Stimulated activated CD4-positive, alpha-beta T cell treated with anti-CD3 and anti-CD28 coated beads, TNF-alpha, amount 100 ng/mL, for 24 hours (primary cell): Measurements from ENCODE around the gene TXN2.
A peak's percentile ranks its signal among the peaks of the same experiment; 100 is the strongest.
"Not testable (repeated sequence)": the region's sequence is repeated elsewhere in the genome, so short reads cannot be mapped to it uniquely, and the experiment has no call there.

Experiments
- DNase-seq, 3 experiments: peaks; one replicate each; pipeline ENCODE4 v3.0.0-alpha.2; 2020; ENCODE audit warnings: low read depth in 3 of 3

The TXN2 gene, protein sequence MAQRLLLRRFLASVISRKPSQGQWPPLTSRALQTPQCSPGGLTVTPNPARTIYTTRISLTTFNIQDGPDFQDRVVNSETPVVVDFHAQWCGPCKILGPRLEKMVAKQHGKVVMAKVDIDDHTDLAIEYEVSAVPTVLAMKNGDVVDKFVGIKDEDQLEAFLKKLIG

GRCh38 chr22:36481393-36482168, at the start of gene TXN2:
TSS of gene TXN2 (minus strand) at chr22:36481640. CDS start at chr22:36480837, 803 bp downstream.
- peak; percentile 90 to 96 (median 91) for DNase-seq

DNA sequence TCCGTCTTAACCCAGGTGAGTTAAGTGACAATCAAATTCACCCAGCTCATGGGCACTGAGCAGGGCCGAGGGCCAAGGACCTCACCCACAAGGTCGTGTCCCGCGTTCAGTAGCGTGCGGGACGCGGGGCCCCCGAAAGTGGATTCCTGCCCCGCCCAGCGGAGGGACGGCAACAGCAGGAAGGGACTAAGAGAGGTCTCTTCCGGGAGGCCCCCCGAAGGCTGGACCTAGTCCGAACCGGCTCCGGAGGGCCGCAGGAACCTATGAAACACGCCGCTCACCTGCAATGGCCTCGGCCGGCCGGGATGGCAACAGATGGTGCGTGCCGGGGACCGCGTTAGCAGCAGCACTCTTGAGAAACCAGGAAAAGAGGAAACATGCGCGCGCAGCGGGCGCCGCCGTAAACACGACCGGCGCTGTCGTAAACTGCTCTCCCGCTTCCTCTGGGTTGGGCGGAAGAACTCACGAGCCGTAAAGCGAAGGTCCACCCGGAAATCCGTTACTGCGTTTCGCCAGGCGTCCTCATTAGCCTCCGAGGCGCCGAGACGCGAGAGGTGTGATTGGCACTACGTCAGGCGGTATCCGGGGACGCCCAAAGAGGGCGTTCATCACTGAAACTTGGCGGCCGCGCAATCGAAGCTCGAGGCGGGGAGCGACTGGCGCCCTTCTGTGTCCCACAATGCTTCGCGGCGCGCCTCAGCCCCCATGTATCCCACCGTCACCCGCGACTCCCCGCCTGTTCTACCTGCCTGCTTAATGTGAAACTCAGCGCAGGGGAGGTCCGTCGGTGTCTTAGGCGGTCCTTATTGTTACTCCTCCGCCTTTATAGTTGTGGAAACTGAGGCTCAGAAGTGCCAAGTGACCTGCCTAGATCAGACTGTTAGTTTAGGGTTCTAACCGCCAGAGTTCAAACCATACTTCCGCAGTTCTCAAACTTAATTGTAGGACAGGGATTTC, 47.6 kb upstream of the TXN2 start, which contains the start of gene EIF3D:
TSS of gene EIF3D (minus strand) at position 372 of the 957 bp plus-strand sequence. CDS start 3,045 bp downstream, outside the sequence.
- peak; percentile 96 to 97 (median 96) for DNase-seq

- DNase-seq, result no peak
Observed at GRCh38 chr22:36528341-36528740, 46.9 kb upstream of the TXN2 start.

DNA sequence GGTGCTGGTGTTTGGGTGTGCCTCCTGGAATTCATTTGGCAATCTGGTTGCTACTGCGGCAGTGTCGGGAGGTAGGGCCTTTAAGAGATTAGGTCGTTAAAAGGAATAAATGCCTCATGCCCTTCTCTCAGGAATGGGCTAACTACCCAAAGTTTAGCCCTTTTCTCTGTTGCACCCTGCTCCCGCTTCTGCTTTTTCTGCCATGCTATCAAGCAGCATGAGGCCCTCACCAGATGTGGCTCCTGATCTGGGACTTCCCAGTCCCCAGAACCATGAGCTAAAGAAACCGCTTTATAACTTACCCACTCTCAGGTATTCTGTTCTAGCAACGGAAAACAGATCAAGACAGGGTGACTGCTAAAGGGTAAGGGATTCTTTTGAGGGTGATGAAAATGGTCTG, 41.2 kb upstream of the TXN2 start:
- no peak for DNase-seq

- no peak for DNase-seq
Observed at GRCh38 chr22:36520423-36520822, 39.0 kb upstream of the TXN2 start.

DNA sequence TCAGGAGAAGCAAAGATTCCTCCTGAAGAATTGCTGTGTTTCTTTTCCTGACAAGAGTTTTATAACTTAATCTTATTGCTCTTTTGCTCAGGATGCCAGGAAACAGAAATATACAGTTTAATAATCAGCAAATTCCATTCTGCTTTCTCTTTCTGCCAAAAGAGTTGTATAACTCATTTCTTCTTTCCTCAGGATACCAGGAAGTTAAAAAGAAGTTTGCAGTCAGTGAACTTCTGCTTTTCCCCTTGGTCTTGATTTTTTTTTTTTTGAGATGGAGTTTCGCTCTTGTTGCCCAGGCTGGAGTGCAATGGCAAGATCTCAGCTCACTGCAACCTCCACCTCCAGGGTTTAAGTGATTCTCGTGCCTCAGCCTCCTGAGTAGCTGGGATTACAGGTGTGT, 38.5 kb upstream of the TXN2 start:
- not testable (repeated sequence) for DNase-seq

GRCh38 chr22:36514766-36515165, 33.3 kb upstream of the TXN2 start:
- DNase-seq, result no peak

DNA sequence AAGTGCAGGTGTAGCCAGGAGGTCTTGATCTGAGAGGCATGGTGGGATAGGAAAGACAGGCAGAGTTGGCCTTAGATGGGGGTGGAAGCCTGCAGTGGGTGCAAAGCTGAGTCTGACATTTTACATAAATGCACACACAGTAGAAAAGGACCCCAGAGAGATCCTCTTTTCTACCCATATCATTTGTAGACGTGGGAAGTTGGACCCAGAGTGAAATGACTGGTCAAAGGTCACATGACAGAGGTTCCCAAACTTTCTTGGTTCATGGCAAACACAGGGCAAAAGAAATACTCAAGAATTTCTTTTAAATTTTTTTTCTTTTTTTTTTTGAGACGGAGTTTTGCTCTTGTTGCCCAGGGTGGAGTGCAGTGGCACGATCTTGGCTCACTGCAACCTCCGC, 31.6 kb upstream of the TXN2 start:
- DNase-seq, result no peak

DNA sequence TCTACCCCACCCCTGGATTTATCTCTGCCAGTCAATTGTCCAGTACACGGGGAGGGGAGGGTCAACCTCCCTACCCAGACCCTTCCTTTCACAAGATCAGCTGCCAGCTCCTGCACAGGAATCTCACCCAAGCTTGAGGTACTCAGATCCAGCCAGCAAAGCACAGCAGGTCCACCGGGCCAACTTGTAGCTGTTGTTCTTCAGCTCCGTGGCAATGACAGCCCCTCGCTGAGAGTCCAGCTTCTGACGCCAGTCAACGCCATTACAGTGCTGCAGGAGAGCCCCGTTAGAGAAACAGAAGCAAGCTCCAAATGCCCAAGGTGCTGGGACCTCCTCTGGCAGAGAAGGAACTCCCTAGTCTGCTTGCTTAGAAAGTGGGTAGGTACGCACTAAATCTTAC, 30.9 kb upstream of the TXN2 start:
- no peak for DNase-seq

DNA sequence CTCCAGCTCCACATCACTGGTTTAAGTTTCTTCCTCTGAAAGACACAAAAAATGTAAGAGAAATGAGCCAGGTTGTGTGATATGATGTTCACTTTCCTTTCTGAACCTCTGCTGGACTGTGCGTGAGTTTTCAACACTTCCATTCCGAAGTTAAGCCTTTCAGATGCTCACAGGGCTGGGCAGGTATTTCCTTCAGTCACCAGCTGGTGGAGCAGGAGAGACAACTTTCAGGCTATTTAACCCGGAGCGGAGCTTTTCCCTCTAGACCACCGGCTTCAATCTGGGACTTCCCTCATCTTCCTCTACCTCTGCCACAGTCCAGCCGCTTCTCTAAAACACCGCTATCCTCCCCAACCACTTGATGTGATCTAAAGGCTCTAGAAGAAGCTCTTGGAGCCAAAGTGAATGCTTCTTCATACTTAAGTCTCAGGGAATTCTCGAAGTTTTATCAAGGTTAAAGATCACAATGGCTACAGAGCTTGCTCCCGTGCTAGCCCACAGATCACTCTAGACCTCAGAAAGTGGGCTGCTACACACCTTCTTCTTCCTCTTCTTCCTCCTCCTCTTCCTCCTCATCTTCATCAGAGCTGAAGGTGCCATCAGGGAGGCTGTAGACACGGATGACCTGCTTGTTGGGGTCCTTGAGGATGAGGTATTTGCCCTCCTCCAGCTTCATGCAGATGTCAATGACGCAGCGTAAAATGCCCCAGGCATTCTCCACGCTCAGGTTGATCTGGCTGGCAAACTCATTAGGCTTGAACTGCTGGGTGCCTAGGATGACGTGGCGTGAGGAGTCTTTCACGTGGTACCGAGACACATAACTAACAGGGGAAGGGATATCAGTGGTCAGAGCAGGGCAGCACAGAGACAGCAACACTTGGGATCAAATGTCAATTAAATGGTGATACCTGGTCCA, 29.8 kb upstream of the TXN2 start:
- DNase-seq, result no peak

DNA sequence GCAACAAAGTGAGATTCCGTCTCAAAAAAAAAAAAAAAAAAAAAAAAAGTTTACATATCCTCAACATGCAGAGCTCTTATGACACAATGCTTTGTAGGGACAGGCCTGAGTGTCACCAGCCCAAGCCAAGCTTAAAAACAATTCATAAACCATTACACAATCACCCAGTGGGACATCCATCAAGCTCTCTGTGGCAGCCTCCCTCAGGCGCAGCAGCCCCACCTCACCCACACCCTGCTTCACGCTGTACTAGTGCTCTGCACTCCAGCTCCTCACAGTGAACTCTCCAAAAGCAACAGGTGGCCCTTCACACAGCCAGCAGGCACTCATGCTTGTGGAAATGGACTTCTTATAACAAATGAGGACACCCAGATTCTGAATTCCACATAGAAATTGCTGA, 28.9 kb upstream of the TXN2 start:
- DNase-seq, result no peak

GRCh38 chr22:36507518-36508010, 26.1 kb upstream of the TXN2 start:
- no peak for DNase-seq

GRCh38 chr22:36506637-36507517, 25.4 kb upstream of the TXN2 start, which contains the start of gene FOXRED2:
TSS of gene FOXRED2 (minus strand) at chr22:36507040. CDS start at chr22:36506422, 618 bp downstream.
- DNase-seq, result peak; percentile 73 to 88 (median 80)

- DNase-seq, result no peak
Observed at GRCh38 chr22:36505998-36506635, 24.7 kb upstream of the TXN2 start.

- no peak for DNase-seq
Observed at GRCh38 chr22:36497910-36498665, 16.6 kb upstream of the TXN2 start.

GRCh38 chr22:36493690-36494110, 12.3 kb upstream of the TXN2 start:
- DNase-seq, result no peak

GRCh38 chr22:36492109-36492508, 10.7 kb upstream of the TXN2 start:
- DNase-seq, result no peak

DNA sequence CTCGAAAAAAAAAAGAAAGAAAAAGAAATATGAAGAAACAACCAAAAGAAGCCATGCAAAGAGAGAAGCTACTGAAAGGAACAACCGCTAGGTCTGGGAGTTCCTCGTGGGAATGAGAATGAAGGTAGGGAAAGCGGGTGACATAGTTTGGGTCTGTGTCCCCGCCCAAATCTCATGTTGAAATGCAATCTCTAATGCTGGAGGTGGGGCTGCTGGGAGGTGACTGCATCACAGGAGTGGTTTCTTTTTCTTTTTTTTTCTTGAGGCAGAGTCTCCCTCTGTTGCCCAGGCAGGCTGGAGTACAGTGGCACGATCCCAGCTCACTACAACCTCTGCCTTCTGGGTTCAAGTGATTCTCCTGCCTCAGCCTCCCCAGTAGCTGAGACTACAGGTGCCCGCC, 9.7 kb upstream of the TXN2 start:
- no peak for DNase-seq
